Measurements from ENCODE around the gene SLC23A2.
A peak's percentile ranks its signal among the peaks of the same experiment; 100 is the strongest.
"Not testable (repeated sequence)": the region's sequence is repeated elsewhere in the genome, so short reads cannot be mapped to it uniquely, and the experiment has no call there.

Gene SLC23A2

DNA sequence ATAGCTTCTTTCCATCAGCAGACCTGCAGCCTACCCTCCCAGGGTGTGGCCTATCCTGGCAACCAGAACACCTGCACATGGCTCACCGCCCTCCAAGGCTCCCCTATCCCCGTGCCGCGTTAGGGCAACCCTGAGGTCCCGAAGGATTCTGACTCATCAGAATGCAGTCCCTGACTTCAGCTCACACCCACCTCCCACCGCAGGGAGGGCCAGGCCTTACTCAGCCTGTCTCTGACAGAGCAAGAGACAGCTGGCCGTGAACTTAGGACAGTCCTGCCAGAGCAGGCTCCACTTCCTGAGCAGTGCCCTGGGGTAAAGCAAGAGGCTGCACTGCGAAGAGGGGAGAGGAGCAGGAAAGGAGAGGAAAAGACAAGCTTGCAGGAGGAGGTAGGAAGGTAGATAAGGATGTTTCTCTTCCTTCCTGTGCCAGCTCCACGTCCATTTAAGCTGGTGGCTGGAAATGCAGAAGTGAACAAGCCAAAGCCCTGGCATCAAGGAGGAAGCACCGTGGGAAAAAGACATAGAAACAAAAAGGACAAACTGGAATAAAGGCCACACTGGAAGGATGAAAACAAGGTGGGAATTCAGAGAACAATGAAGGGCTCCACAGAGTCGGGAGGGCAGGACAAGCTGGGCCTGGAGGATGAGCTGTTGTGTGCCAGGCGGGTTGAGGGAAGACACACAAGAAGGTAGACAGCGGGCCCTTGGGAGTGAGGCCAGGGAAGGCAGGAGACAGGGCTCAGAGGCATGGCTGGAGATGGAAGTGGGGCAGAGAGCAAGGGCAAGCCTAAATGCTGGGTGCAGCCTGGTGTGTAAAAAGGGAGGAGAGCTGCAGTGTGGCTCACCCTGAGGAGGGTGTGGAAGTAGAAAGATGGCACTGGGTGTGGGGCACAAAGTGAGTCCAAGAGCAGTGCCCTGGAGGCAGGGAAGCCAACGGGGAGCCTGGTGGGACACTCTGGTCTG is 102.7 kb downstream of the SLC23A2 start:
- DNase-seq: no peak

DNA sequence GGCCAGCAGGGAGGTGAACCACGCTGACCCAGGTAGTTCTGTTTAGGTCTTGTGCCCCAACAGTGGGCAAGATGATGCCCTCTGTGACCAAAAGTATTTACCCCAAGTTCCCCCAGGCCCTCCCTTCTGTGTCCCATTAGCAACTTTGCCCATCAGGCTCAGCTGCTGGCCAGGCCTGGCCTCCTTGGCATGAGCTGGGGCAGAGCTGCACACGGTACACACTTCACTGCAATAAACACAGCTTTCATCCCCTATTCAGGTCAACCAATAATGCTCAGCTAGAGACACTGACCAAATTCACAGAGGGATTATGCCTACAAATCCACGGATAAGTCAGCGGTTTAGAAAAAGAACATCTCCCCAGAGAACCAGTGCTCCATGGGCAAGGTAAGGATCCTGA is 103.7 kb downstream of the SLC23A2 start:
- DNase-seq: no peak

- no peak for DNase-seq
Observed at GRCh38 chr20:4896971-4897497, 104.3 kb downstream of the SLC23A2 start.

- no peak for DNase-seq
Observed at GRCh38 chr20:4896119-4896702, 105.1 kb downstream of the SLC23A2 start.

DNA sequence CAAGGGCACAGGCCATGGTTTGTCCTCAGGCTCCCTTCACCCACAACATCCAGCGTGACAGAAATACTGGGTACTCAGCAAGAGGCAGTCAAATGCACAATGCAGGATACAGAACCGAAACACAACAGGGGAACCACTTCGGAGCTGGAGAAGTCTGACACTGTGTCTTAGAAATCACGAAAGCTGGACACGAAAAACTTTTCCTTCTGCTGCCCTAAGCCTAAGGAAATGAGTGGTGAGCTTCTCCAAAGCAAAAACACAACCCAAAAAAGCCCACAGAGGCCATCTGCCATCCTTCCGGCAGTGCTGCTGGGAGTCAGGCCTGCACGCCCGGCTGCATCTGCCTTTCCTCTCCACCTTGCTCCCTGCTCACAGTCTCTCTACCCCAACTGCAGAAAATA is 106.3 kb downstream of the SLC23A2 start:
- no peak for DNase-seq

- DNase-seq: no peak
Observed at GRCh38 chr20:4894409-4894808, 106.9 kb downstream of the SLC23A2 start.

GRCh38 chr20:4893709-4894108 is 107.6 kb downstream of the SLC23A2 start:
- DNase-seq: no peak

DNA sequence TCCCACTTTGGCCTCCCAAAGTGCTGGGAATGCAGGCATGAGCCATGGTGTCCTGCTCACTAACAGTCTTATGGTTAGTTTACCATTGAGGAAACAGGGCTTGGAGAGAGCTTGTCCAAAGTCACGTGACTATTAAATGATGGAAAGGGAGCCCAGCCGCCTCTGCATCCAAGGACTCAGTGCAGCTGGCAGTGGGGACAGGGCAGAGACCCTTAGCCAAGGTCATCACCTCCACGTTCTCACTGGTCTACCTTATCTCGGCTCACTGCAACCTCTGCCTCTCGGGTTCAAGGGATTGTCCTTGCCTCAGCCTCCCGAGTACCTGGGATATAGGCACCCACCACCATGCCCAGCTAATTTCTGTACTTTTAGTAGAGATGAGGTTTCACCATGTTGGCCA is 109.3 kb downstream of the SLC23A2 start:
- DNase-seq: no peak

GRCh38 chr20:4891190-4891763 is 110.0 kb downstream of the SLC23A2 start:
- DNase-seq: no peak

- no peak for DNase-seq
Observed at GRCh38 chr20:4889446-4889845, 111.9 kb downstream of the SLC23A2 start.

- DNase-seq: no peak
Observed at GRCh38 chr20:4887586-4887985, 113.7 kb downstream of the SLC23A2 start.

DNA sequence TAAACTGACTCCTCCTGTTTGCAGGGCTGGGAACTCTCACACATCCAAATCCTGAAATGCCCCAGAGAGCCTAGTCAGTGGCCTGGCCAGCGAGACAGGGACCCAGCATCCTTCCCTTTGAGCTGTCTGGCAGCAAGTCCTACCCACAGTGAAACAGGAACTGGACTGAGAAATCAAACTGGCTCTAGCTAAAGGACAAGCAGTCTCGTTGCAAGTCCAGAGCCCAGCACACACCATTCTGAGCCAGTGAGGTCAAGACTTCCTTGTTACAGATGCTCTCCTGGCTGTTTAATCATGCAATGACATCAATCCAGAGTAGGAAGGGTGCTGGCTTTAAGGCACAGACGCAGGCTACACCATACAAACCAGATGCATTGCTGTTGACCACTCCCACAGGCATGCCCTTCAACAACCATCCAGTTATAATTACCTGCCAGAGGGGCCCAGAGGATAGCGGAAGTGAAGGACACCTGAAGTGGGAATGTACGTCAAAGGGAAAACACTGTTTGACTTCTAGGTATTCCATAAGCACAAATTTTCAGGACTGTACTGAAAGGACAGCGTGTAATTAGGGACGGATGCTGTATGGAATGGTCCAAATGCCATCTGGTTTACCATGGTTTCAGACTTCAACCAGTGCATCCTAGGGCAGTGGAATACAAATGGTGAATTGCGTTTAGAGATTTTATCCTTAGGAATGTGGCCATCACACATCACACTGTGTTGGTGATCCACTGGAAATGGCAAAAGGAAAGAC is 114.4 kb downstream of the SLC23A2 start:
- DNase-seq: no peak

GRCh38 chr20:4885877-4886276 is 115.4 kb downstream of the SLC23A2 start:
- DNase-seq: no peak

GRCh38 chr20:4883546-4883945 is 117.8 kb downstream of the SLC23A2 start:
- no peak for DNase-seq

- no peak for DNase-seq
Observed at GRCh38 chr20:4883051-4883450, 118.3 kb downstream of the SLC23A2 start.

DNA sequence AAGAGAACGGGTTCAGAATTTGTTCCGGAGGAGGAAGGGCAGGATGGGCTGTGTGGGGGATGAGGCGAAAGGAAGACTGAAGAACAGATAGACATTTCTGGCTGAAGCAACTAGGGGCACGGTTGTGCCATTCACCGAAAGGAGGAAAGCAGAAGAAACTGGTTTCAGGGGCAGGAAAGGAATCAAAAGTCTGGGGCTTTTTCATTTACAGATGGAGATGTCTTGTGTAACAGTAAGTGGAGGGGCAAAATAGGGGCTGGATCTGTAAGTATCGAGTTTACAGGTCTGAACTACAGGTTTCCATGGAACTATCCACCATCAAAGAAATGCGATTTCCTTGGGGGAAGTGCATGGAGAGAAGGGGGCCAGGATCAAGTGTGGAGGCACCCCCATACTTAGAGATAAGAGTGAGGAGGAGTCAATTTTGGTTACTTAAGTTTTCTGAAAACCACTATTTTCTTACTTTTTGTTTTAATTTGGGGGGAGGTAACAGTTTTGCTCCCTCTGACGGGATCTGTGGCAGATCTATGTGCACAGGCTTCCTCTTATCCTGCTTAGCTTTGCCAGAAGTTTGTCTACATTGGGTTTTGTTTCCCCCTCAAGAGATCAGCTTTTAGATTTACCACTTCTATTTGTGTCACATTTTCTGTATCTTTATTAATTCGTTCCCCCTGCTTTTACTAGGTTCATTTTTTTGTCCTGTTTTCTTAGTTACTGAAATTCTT is 120.1 kb downstream of the SLC23A2 start:
- no peak for DNase-seq

DNA sequence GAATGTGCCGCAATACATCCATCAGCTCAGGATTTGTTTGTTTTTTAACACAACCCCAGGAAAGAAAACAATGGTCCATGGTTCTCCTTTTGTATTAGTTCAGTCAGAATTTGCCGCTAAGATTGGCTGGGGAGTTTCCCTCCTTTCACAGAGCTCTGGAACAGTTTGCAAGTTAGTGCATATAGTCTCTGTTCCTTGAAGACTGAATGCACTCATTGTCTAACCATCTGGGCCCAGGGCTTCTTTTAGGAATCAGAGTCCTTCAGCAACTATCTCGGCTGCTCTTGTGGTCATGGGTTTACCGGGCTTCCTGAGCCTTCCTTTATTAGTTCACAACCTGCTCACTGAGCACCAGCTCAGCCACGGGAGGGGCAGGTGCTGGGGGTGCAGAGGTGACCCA is 121.3 kb downstream of the SLC23A2 start:
- no peak for DNase-seq

GRCh38 chr20:4878099-4878498 is 123.2 kb downstream of the SLC23A2 start:
- DNase-seq: not testable (repeated sequence)

DNA sequence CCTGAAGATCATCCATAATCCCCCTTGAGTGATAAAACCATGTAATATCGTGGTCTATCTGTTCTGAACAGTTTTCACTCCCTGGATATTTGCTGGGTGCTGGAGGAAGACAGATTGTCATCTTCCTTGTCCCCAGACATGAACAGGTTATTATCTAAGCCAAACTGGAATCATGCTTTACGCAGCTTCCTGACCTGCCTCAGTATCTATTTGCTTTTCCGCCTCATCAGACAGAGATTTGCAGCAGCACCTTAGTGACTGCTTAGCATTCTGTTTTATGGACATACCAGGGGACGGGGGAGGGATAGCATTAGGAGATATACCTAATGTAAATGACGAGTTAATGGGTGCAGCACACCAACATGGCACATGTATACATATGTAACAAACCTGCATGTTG is 124.6 kb downstream of the SLC23A2 start:
- DNase-seq: no peak

- no peak for DNase-seq
Observed at GRCh38 chr20:4876301-4876700, 125.0 kb downstream of the SLC23A2 start.

DNA sequence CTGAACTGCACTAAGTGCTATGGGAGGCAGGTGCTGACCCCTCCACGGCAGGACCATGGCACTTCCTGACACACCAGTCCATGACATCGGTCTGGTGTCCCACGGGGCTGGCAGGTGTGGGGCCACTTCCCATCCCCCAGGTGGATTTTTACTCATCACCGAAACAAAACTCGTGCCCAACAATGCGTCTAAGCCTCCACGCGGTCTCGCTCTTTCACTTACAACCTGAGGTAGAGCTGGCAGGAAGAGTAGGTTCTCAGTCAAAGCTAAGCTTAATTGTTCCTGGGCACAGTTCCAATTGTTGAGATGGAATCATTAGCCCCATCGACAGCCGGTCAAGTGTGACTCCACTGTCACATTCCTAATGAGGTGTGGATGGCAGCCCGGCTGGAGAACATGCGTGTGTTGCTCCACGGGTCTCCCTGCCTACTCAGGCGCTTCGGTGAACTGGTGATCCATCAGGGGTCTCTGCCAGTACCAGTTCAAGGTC is 125.7 kb downstream of the SLC23A2 start:
- DNase-seq: peak; percentile 97

DNA sequence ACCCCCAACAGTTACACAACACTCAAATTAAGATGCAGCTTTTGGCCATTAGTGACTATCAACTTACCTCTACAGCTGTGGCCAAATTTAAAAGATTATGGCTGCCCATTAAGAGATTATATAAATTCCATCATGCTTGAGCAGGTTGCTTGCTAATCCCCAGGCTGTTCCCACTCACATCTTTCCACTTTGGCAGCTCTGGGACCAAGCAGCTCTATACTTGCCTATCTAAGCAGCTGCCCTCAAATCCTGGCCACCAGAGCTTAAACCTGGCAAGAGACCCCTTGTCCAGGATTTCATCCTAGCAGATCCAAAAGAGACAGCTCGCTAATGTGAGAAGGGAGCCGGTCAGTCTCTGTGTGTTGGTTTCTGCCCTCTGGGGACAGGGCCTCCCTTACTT is 127.9 kb downstream of the SLC23A2 start:
- no peak for DNase-seq

All from NCI-H1092 (cell line).